HFF-Myc (cell line): ENCODE data around the gene TMEM87B.
"Not testable (repeated sequence)": the region's sequence is repeated elsewhere in the genome, so short reads cannot be mapped to it uniquely, and the experiment has no call there.

ENCODE experiments used
- DNase-seq: peaks from one replicate; pipeline ENCODE4 v3.0.0-alpha.2; 2011; ENCODE audit warnings: low read depth; ENCODE audit errors: extremely low read depth
- H3K4me3 ChIP-seq: replicated peaks from 2 replicates; pipeline ENCODE4 v1.5.1; 2011; ENCODE audit warnings: low read depth, mild to moderate bottlenecking, control low read depth, low read length
- CTCF ChIP-seq: IDR thresholded peaks from 2 replicates; pipeline ENCODE4 v1.5.1; 2012; ENCODE audit warnings: mild to moderate bottlenecking, low read depth, low read length, control low read depth; ENCODE audit errors: missing control alignments

Gene TMEM87B

GRCh38 chr2:112062894-112063293, 7.8 kb downstream of the TMEM87B start:
- no peak for TF ChIP-seq CTCF
- no peak overlapping the region for H3K4me3 ChIP-seq
- no peak for DNase-seq

- no peak overlapping the region for H3K4me3 ChIP-seq
- DNase-seq, result no peak
- TF ChIP-seq CTCF, result no peak
These were observed 10.4 kb downstream of the TMEM87B start for GRCh38 chr2:112065486-112065885.

- H3K4me3 ChIP-seq, result no peak overlapping the region
- peak; percentile 29 for DNase-seq
- no peak for TF ChIP-seq CTCF
These were observed 10.9 kb downstream of the TMEM87B start for GRCh38 chr2:112065966-112066365.

- DNase-seq, H3K4me3 ChIP-seq: not testable (repeated sequence)
These were observed 14.7 kb downstream of the TMEM87B start for GRCh38 chr2:112069794-112070193.

- DNase-seq, result no peak
- H3K4me3 ChIP-seq, result no peak overlapping the region
- TF ChIP-seq CTCF, result no peak
These were observed 18.8 kb downstream of the TMEM87B start for GRCh38 chr2:112073875-112074274.

- H3K4me3 ChIP-seq, result no peak overlapping the region
- DNase-seq, result no peak
- TF ChIP-seq CTCF, result no peak
These were observed 19.4 kb downstream of the TMEM87B start for GRCh38 chr2:112074506-112074905.

- DNase-seq, result no peak
- TF ChIP-seq CTCF, result no peak
- no peak overlapping the region for H3K4me3 ChIP-seq
These were observed 20.6 kb downstream of the TMEM87B start for GRCh38 chr2:112075490-112076260.
